ENCODE measurements around the gene SH3GL1. TPM values are rescaled to one million over a fixed set of nuclear protein-coding genes. Genes with fewer than 3 reads are reported as not detected.
A peak's percentile ranks its signal among the peaks of the same experiment; 100 is the strongest.

The SH3GL1 gene
- total and polyA plus RNA-seq, 5 experiments from 2014 or later, result 11.8 to 38.6 (median 20.4) TPM

- ATAC-seq, result no peak
- POLR2A ChIA-PET, result no interaction called here
- Mint-ChIP-seq H3K36me3 (peaks cover 0 to 25% (median 1%) of the 10 kb centered on the region in 3 donors), H3K27ac (peak overlapping the region in 1 of 10 donors; percentile 34), H3K9me3 (no peaks in the 10 kb centered on the region), H3K4me3 (no peak overlapping the region), H3K4me1 (peaks cover 0 to 17% (median 0%) of the 10 kb centered on the region in 4 donors), H3K27me3 (peaks cover 0 to 2% (median 0%) of the 10 kb centered on the region in 5 donors)
- DNase-seq, result no peak
Observed at GRCh38 chr19:4429256-4429655, 28.9 kb upstream of the SH3GL1 start.

DNA sequence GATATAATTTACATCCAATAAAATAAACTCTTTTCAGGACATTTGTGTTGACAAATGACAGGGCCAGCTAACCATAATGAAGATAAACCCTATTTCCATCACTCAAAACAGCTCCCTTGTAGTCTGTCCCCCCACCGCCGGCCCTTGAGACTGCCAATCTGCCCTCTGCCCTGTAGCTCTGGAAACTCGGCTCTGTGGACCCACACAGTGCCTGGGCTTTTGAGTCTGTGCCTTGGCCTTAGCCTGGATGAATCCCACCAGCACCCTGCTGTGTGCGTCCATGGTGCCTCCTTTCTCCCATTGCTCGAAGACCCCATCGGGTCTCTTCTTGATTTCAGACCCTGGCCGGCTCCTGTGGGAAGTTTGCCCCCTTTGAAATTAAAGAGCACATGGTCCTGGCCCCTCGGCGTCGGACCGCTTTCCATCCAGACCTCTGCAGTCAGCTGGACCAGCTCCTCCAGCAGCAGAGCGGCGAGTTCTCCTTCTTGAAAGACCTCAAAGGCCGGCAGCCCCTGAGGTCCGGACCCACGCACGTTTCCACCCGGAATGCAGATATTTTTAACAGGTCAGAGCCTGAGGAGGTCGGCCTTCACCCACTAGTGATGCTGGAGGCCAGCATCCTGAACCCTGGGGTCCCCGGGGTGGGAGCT is 28.1 kb upstream of the SH3GL1 start:
- Mint-ChIP-seq H3K36me3 (peaks cover 0 to 29% (median 1%) of the 10 kb centered on the region in 3 donors), H3K4me3 (peak overlapping the region in 1 of 10 donors; percentile 38), H3K9me3 (no peaks in the 10 kb centered on the region), H3K4me1 (peaks cover 0 to 17% (median 0%) of the 10 kb centered on the region in 4 donors), H3K27ac (peak overlapping the region in 1 of 10 donors; percentile 34), H3K27me3 (peaks cover 0 to 2% (median 0%) of the 10 kb centered on the region in 5 donors)
- DNase-seq, result no peak
- POLR2A ChIA-PET, result no interaction called here
- no peak for ATAC-seq

- peaks cover 0 to 25% (median 1%) of the 10 kb centered on the region in 3 donors for H3K36me3 Mint-ChIP-seq
- DNase-seq, result peak in 1 of 10 donors; percentile 52
- no peak overlapping the region for H3K4me3 Mint-ChIP-seq
- POLR2A ChIA-PET, result no interaction called here
- no peaks in the 10 kb centered on the region for H3K27me3 Mint-ChIP-seq
- H3K4me1 Mint-ChIP-seq, result peaks cover 0 to 3% (median 1%) of the 10 kb centered on the region in 4 donors
- H3K9me3 Mint-ChIP-seq, result no peaks in the 10 kb centered on the region
- H3K27ac Mint-ChIP-seq, result peak overlapping the region in 2 of 10 donors; percentile 17 to 34
- no peak for ATAC-seq
Observed at GRCh38 chr19:4425537-4425936, 25.2 kb upstream of the SH3GL1 start.

DNA sequence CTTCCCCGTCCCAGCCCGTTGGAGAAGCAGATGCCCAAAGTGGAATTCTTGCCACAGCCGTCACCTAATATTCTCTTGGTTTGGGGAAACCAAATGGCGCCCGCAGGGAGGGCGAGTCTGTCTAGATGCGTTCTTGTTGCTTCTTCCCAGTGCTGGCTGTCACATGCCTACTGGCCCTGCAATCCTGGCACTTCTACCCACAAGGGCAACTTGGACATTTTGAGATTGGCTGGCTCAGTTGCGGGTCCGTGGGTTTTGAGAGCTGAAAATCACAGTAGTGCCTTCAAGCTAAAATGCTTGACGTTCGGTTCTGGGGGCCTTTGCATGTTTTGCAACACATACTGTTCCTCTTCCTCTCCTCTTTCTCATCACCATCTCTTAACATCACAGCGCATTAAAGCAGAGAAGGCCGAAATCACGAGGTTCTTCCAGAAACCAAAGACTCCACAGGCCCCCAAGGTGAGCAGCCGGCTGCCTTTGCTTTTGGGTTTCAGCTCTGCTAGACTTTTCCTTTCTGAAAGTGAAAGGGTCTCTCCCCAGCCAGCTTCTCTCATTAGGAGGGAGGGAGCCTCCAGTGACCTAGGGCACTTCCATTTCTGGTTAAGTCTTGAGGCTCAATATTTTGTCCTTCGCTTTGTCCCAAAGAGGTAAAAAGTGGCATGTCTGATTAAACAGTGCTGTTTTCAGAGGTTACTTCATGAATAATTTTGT is 23.2 kb upstream of the SH3GL1 start:
- no peaks in the 10 kb centered on the region for H3K9me3 Mint-ChIP-seq
- H3K4me3 Mint-ChIP-seq, result no peak overlapping the region
- peak overlapping the region in 1 of 10 donors; percentile 13 for H3K27ac Mint-ChIP-seq
- peaks cover 0 to 2% (median 0%) of the 10 kb centered on the region in 4 donors for H3K4me1 Mint-ChIP-seq
- no peak for DNase-seq
- no peaks in the 10 kb centered on the region for H3K27me3 Mint-ChIP-seq
- POLR2A ChIA-PET, result no interaction called here
- peaks cover 0 to 10% (median 1%) of the 10 kb centered on the region in 3 donors for H3K36me3 Mint-ChIP-seq
- no peak for ATAC-seq

- Mint-ChIP-seq H3K36me3 (peaks cover 0 to 11% (median 0%) of the 10 kb centered on the region in 3 donors), H3K9me3 (no peaks in the 10 kb centered on the region), H3K27me3 (no peaks in the 10 kb centered on the region), H3K4me3 (no peak overlapping the region), H3K27ac (peak overlapping the region in 1 of 10 donors; percentile 24), H3K4me1 (peaks cover 0 to 2% (median 0%) of the 10 kb centered on the region in 4 donors)
- ATAC-seq, result no peak
- POLR2A ChIA-PET, result no interaction called here
- no peak for DNase-seq
Observed at GRCh38 chr19:4416268-4416667, 15.9 kb upstream of the SH3GL1 start.

DNA sequence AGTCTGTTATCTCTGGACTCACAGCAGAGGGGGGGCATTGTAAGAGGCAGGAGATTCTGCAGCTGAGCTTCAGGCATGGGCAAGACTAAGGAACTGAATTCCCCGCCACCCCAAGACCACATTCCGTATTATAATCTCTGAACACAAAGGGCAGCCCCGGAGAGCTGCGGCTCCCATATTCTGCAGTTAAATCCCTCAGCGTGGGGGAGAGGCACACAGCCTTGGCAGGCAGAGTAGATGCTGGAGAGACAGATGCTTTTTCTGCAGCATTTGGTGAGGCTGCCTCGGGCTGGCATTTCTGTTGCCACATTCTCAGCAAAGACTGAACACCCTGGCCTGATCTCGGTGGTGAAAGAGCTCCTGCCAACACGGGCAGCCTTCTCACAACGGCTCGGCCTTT is 15.0 kb upstream of the SH3GL1 start:
- peak overlapping the region in 1 of 10 donors; percentile 62 for H3K27ac Mint-ChIP-seq
- H3K4me1 Mint-ChIP-seq, result peaks cover 0 to 2% (median 0%) of the 10 kb centered on the region in 4 donors
- ATAC-seq (no peak), DNase-seq (no peak)
- H3K36me3 Mint-ChIP-seq, result peaks cover 0 to 11% (median 0%) of the 10 kb centered on the region in 3 donors
- no peaks in the 10 kb centered on the region for H3K27me3 Mint-ChIP-seq
- POLR2A ChIA-PET, result no interaction called here
- no peaks in the 10 kb centered on the region for H3K9me3 Mint-ChIP-seq
- H3K4me3 Mint-ChIP-seq, result no peak overlapping the region

DNA sequence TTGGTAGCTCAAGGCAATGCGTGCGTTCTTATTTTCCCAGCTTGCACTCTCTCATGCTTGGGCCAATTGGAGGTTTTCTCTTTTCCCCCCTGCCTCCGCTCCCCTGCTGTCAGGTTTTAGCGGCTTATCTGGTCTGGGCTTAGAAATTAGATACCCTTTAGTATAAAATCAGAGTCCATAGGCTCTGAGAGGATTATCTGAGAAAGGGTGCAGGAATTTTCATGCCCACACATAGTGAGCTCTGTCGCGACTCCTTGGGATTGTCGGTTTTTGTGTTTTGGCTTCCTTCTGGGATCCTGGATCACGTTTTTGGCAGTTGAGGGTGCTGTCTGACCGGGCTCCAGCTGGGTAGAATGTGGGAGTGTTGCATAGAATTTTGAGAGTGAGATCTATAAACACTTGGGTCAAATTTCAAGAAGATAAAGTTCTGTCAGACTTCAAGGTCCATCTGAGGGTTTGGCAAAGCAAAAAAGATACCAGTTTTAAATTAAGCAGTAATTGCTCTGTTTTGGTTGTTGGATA is 14.5 kb upstream of the SH3GL1 start:
- Mint-ChIP-seq H3K9me3 (no peaks in the 10 kb centered on the region), H3K36me3 (peaks cover 0 to 11% (median 0%) of the 10 kb centered on the region in 3 donors), H3K27me3 (no peaks in the 10 kb centered on the region), H3K27ac (no peak overlapping the region), H3K4me1 (peaks cover 0 to 2% (median 0%) of the 10 kb centered on the region in 4 donors), H3K4me3 (no peak overlapping the region)
- DNase-seq (no peak), ATAC-seq (no peak)
- POLR2A ChIA-PET, result no interaction called here

GRCh38 chr19:4414144-4414799 is 13.9 kb upstream of the SH3GL1 start:
- H3K27ac Mint-ChIP-seq, result no peak overlapping the region
- H3K9me3 Mint-ChIP-seq, result no peaks in the 10 kb centered on the region
- peaks cover 0 to 15% (median 0%) of the 10 kb centered on the region in 3 donors for H3K36me3 Mint-ChIP-seq
- DNase-seq, result no peak
- no peak overlapping the region for H3K4me3 Mint-ChIP-seq
- no peak for ATAC-seq
- no peaks in the 10 kb centered on the region for H3K27me3 Mint-ChIP-seq
- POLR2A ChIA-PET, result no interaction called here
- H3K4me1 Mint-ChIP-seq, result peaks cover 0 to 2% (median 0%) of the 10 kb centered on the region in 4 donors

DNA sequence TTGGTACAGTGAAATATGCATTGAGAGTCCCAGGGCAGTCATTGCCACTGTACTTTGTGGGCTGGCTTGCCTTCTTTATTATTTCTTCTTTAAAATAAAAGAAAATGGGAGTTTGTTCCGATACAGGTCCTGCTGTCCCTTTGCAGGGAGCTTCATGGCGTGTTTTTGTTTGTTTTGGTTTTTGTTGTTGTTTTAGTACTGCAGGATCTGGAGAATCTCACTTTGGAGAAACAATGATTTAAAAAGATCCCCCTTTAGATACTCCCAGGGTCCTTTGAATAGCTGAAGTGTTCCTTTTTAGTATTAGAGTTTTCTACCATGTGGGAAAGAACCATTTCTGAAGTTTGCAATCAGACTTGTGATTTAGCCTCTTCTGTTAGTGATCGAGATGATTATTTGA is 13.2 kb upstream of the SH3GL1 start:
- H3K4me1 Mint-ChIP-seq, result peaks cover 0 to 2% (median 0%) of the 10 kb centered on the region in 4 donors
- no peak for ATAC-seq
- POLR2A ChIA-PET, result no interaction called here
- H3K27ac Mint-ChIP-seq, result no peak overlapping the region
- DNase-seq, result no peak
- no peaks in the 10 kb centered on the region for H3K27me3 Mint-ChIP-seq
- no peaks in the 10 kb centered on the region for H3K9me3 Mint-ChIP-seq
- peaks cover 0 to 15% (median 3%) of the 10 kb centered on the region in 3 donors for H3K36me3 Mint-ChIP-seq
- no peak overlapping the region for H3K4me3 Mint-ChIP-seq

DNA sequence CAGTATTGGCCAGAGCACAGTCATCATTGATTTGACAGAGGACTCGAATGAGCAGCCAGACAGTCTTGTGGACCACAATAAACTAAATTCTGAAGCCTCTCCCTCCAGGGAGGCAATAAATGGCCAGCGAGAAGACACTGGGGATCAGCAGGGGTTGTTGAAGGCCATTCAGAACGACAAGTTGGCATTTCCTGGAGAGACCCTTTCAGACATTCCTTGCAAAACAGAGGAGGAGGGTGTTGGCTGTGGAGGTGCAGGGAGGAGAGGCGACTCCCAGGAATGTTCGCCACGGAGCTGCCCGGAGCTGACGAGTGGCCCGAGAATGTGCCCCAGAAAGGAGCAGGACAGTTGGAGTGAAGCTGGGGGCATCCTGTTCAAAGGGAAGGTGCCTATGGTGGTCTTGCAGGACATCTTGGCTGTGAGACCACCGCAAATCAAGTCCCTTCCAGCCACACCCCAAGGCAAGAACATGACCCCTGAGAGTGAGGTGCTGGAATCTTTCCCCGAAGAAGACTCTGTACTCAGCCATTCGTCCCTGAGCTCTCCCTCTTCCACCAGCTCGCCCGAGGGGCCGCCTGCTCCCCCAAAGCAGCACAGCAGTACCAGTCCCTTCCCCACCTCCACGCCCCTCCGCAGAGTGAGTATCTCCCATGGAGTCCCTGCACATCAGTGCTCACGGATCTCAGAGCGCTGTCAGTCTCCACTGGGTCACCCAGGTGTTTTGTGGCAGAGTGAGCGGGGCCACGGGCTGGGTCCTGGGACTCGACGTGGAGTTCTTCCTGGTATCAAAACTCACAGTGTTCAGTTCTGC is 9.0 kb upstream of the SH3GL1 start:
- H3K27me3 Mint-ChIP-seq, result no peaks in the 10 kb centered on the region
- peaks cover 0 to 18% (median 3%) of the 10 kb centered on the region in 3 donors for H3K36me3 Mint-ChIP-seq
- H3K27ac Mint-ChIP-seq, result no peak overlapping the region
- H3K4me3 Mint-ChIP-seq, result no peak overlapping the region
- POLR2A ChIA-PET, result interaction anchor here (0.6 to 0.7 kb wide), 2 partner anchors 66 to 1045 kb away, joined by 3 to 4 read pairs; no protein-coding TSS in a partner anchor
- DNase-seq, result no peak
- peaks cover 0 to 4% (median 1%) of the 10 kb centered on the region in 4 donors for H3K4me1 Mint-ChIP-seq
- H3K9me3 Mint-ChIP-seq, result no peaks in the 10 kb centered on the region
- no peak for ATAC-seq

DNA sequence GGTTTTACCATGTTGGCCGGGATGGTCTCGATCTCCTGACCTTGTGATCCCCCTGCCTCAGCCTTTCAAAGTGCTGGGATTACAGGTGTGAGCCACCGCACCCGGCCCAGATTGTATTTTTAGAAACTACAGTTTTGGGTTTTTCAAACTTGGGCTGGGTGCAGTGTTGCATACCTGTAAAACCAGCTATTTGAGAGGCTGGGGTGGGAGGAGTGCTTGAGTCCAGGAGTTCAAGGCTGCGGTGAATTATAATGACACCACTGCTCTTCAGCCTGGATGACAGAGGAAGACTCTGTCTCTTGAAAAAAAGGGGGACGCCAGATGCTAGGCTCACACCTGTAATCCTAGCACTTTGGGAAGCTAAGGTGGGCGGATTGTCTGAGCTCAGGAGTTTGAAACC is 6.3 kb upstream of the SH3GL1 start:
- H3K36me3 Mint-ChIP-seq, result peaks cover 0 to 7% (median 3%) of the 10 kb centered on the region in 3 donors
- DNase-seq (no peak), ATAC-seq (no peak)
- POLR2A ChIA-PET, result no interaction called here
- H3K4me3 Mint-ChIP-seq, result no peak overlapping the region
- no peak overlapping the region for H3K27ac Mint-ChIP-seq
- peaks cover 0 to 1% (median 0%) of the 10 kb centered on the region in 9 donors for H3K9me3 Mint-ChIP-seq
- no peaks in the 10 kb centered on the region for H3K27me3 Mint-ChIP-seq
- H3K4me1 Mint-ChIP-seq, result peaks cover 7 to 20% (median 16%) of the 10 kb centered on the region in 4 donors

DNA sequence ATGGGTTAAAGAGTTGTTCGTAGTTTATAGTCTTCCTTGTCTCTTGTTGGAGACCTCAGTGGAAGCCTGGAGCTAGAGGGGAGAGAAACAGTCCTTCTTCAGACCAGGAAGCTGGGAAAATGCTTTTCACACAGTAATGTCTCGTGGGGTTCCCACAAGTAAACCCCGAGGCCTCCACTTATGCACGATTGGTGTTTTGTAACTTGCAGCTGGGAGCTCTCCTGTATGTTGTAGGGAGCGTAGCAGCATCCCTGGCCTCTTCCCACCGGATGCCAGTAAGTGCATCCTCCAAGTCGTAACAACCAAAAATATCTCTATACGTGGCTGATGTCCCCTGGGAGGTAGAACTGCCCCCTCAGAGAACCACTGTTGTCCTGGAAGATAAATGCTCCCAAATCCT is 5.6 kb upstream of the SH3GL1 start:
- peaks cover 13 to 27% (median 23%) of the 10 kb centered on the region in 4 donors for H3K4me1 Mint-ChIP-seq
- DNase-seq (no peak), ATAC-seq (no peak)
- H3K4me3 Mint-ChIP-seq, result no peak overlapping the region
- POLR2A ChIA-PET, result no interaction called here
- H3K9me3 Mint-ChIP-seq, result peaks cover 0 to 1% (median 0%) of the 10 kb centered on the region in 9 donors
- H3K27me3 Mint-ChIP-seq, result no peaks in the 10 kb centered on the region
- H3K27ac Mint-ChIP-seq, result peak overlapping the region in 1 of 10 donors; percentile 43
- peaks cover 0 to 7% (median 3%) of the 10 kb centered on the region in 3 donors for H3K36me3 Mint-ChIP-seq
